H1 (cell line): ENCODE results near the gene FLT1. TPM values are rescaled to one million over a fixed set of nuclear protein-coding genes. Genes with fewer than 3 reads are reported as not detected.

Source experiments
- CTCF ChIA-PET: fragments of 300-600 bp; sonication (Branson Sonifier 250); formaldehyde crosslinking; loops from one replicate; lab custom pipeline; 2021; ENCODE audit not compliant: partially characterized antibody; lab: Charles Lee
- POLR2A ChIA-PET: fragments of 300-600 bp; sonication (Branson Sonifier 250); formaldehyde crosslinking; loops from one replicate; lab custom pipeline; 2021; ENCODE audit warnings: inconsistent platforms; ENCODE audit not compliant: partially characterized antibody; lab: Charles Lee
- DNase-seq, 2 experiments: peaks; one replicate each; pipeline versions ENCODE4 v3.0.0 to v3.0.0-alpha.2; 2010 to 2022; ENCODE audit warnings: low spot score in 2 of 2, low read depth in 1 of 2, mixed read lengths in 1 of 2
- FAIRE-seq: peaks from 2 replicates; lab custom pipeline; 2011; peaks lifted over from hg19 to GRCh38; lab: Jason Lieb, UNC
- H2AFZ ChIP-seq: 2 replicates; pipeline ENCODE4 v1.8.1; 2012; ENCODE audit warnings: low read length, inconsistent platforms
- H2AK5ac ChIP-seq: 2 replicates; pipeline ENCODE4 v1.6.1; 2013; ENCODE audit warnings: low read depth, low read length
- H2BK120ac ChIP-seq: replicated peaks from 2 replicates; pipeline ENCODE3; 2013; ENCODE audit warnings: low read depth, low read length, inconsistent platforms
- H2BK12ac ChIP-seq: 2 replicates; pipeline ENCODE4 v1.6.1; 2013; ENCODE audit warnings: low read depth, low read length
- H2BK15ac ChIP-seq: 2 replicates; pipeline ENCODE4 v1.6.1; 2013; ENCODE audit warnings: low read length
- H2BK20ac ChIP-seq: 2 replicates; pipeline ENCODE4 v1.6.1; 2013; ENCODE audit warnings: low read length
- H2BK5ac ChIP-seq: 2 replicates; pipeline ENCODE4 v1.6.1; 2013; ENCODE audit warnings: low read depth, low read length
- H3K14ac ChIP-seq: 2 replicates; pipeline ENCODE4 v1.6.1; 2013; ENCODE audit warnings: inconsistent platforms; ENCODE audit not compliant: insufficient read length
- H3K18ac ChIP-seq: 2 replicates; pipeline ENCODE4 v1.6.1; 2013; ENCODE audit warnings: low read length; ENCODE audit errors: extremely low read depth
- H3K23ac ChIP-seq: 2 replicates; pipeline ENCODE4 v1.6.1; 2013; ENCODE audit warnings: inconsistent platforms; ENCODE audit not compliant: insufficient read length
- H3K23me2 ChIP-seq: 2 replicates; pipeline ENCODE4 v1.6.1; 2013; ENCODE audit warnings: low read depth, low read length
- H3K27ac ChIP-seq: 2 replicates; pipeline ENCODE4 v1.6.1; 2011; ENCODE audit warnings: low read depth, low read length, inconsistent platforms
- H3K27me3 ChIP-seq, 4 experiments: replicated peaks in 1 of 4; 1 replicate in 1 of 4; 2 replicates in 3 of 4; pipeline versions ENCODE4 v1.6.1 to v1.8.1; 2011 to 2013; ENCODE audit warnings: low read length in 3 of 4, mild to moderate bottlenecking in 3 of 4, inconsistent platforms in 2 of 4, mixed read lengths in 2 of 4, moderate library complexity in 1 of 4; ENCODE audit not compliant: control insufficient read depth in 3 of 4, insufficient read depth in 3 of 4; ENCODE audit errors: extremely low read depth in 1 of 4
- H3K36me3 ChIP-seq, 4 experiments: 2 replicates each; pipeline versions ENCODE4 v1.6.1 to v1.8.1; 2011 to 2013; ENCODE audit warnings: mild to moderate bottlenecking in 4 of 4, low read length in 3 of 4, moderate library complexity in 2 of 4, control low read depth in 1 of 4, inconsistent platforms in 1 of 4; ENCODE audit not compliant: insufficient read depth in 4 of 4, control insufficient read depth in 2 of 4
- H3K4ac ChIP-seq: replicated peaks from 2 replicates; pipeline ENCODE3; 2013; ENCODE audit warnings: low read length, low read depth, mixed read lengths, inconsistent platforms; ENCODE audit not compliant: insufficient read length
- H3K4me1 ChIP-seq, 4 experiments: replicated peaks in 1 of 4; 1 replicate in 1 of 4; 2 replicates in 3 of 4; pipeline versions ENCODE4 v1.6.1 to v1.8.1; 2011 to 2013; ENCODE audit warnings: low read length in 3 of 4, inconsistent platforms in 2 of 4, mixed read lengths in 1 of 4; ENCODE audit not compliant: insufficient read depth in 4 of 4, control insufficient read depth in 3 of 4
- H3K4me2 ChIP-seq, 2 experiments: 2 replicates each; pipeline versions ENCODE4 v1.6.1 to v1.8.1; 2011 to 2013; ENCODE audit warnings: low read depth in 2 of 2, low read length in 2 of 2, control low read depth in 1 of 2, inconsistent platforms in 1 of 2, mild to moderate bottlenecking in 1 of 2; ENCODE audit not compliant: insufficient read depth in 1 of 2
- H3K4me3 ChIP-seq, 4 experiments: fragments of 200-600, 300-600 bp in 1 of 4; sonication (generic), shearing (Covaris generic), sonication (Bioruptor Twin) in 1 of 4; 2 replicates each; pipeline versions ENCODE4 v1.5.1 to v1.8.1; 2011 to 2016; ENCODE audit warnings: low read length in 4 of 4, low read depth in 3 of 4, control low read depth in 2 of 4, inconsistent platforms in 2 of 4, mild to moderate bottlenecking in 2 of 4, mixed read lengths in 1 of 4, moderate library complexity in 1 of 4; ENCODE audit not compliant: insufficient read depth in 2 of 4; ENCODE audit errors: extremely low read depth in 1 of 4
- H3K56ac ChIP-seq: replicated peaks from 2 replicates; pipeline ENCODE3; 2013; ENCODE audit warnings: low read depth, mild to moderate bottlenecking, mixed read lengths, low read length, inconsistent platforms; ENCODE audit not compliant: insufficient read length
- H3K79me1 ChIP-seq: 2 replicates; pipeline ENCODE4 v1.6.1; 2013; ENCODE audit warnings: low read depth, low read length, control low read depth
- H3K79me2 ChIP-seq, 2 experiments: 2 replicates each; pipeline versions ENCODE4 v1.6.1 to v1.8.1; 2012 to 2013; ENCODE audit warnings: low read length in 2 of 2, mild to moderate bottlenecking in 2 of 2, inconsistent platforms in 1 of 2; ENCODE audit not compliant: insufficient read depth in 2 of 2, control insufficient read depth in 1 of 2
- H3K9ac ChIP-seq, 4 experiments: replicated peaks in 1 of 4; 1 replicate in 1 of 4; 2 replicates in 3 of 4; pipeline versions ENCODE4 v1.6.1 to v1.8.1; 2011 to 2013; ENCODE audit warnings: low read depth in 3 of 4, low read length in 3 of 4, control low read depth in 2 of 4, mild to moderate bottlenecking in 2 of 4, moderate library complexity in 2 of 4, inconsistent platforms in 1 of 4; ENCODE audit errors: extremely low read depth in 1 of 4
- H3K9me3 ChIP-seq, 2 experiments: 2 replicates each; pipeline versions ENCODE4 v1.6.1 to v1.8.1; 2012 to 2013; ENCODE audit warnings: mild to moderate bottlenecking in 2 of 2, moderate library complexity in 2 of 2, control low read depth in 1 of 2, inconsistent platforms in 1 of 2, low read depth in 1 of 2, low read length in 1 of 2, mixed read lengths in 1 of 2; ENCODE audit not compliant: insufficient read depth in 2 of 2
- H4K20me1 ChIP-seq, 2 experiments: replicated peaks in 1 of 2; 2 replicates each; pipeline versions ENCODE3 to v1.8.1; 2011 to 2013; ENCODE audit warnings: inconsistent platforms in 2 of 2, low read length in 2 of 2, mild to moderate bottlenecking in 1 of 2; ENCODE audit not compliant: insufficient read depth in 2 of 2, control insufficient read depth in 1 of 2
- H4K5ac ChIP-seq: 2 replicates; pipeline ENCODE4 v1.6.1; 2013; ENCODE audit warnings: low read length, low read depth, mixed read lengths, inconsistent platforms; ENCODE audit not compliant: insufficient read length
- H4K8ac ChIP-seq: 2 replicates; pipeline ENCODE4 v1.8.0; 2013; ENCODE audit warnings: mild to moderate bottlenecking, moderate library complexity, low read length, inconsistent platforms; ENCODE audit not compliant: insufficient read depth; ENCODE audit errors: extremely low read depth
- H4K91ac ChIP-seq: replicated peaks from 2 replicates; pipeline ENCODE3; 2013; ENCODE audit warnings: low read length, mixed read lengths, inconsistent platforms; ENCODE audit not compliant: insufficient read length
- EGR1 ChIP-seq: IDR thresholded peaks from 2 replicates; pipeline ENCODE4 v1.6.1; 2011; ENCODE audit warnings: low read depth, low read length, borderline replicate concordance
- KDM1A ChIP-seq: fragments of 200-600, 300-600 bp; sonication (generic); IDR thresholded peaks from 2 replicates; pipeline ENCODE4 v1.7.1; 2016; ENCODE audit warnings: mild to moderate bottlenecking, low read length, borderline replicate concordance
- SIN3A ChIP-seq, 2 experiments: IDR thresholded peaks in 1 of 2; conservative IDR thresholded peaks in 1 of 2; 2 replicates each; pipeline ENCODE4 v1.6.1; 2011 to 2012; ENCODE audit warnings: low read length in 2 of 2, improper control_type of control experiment in 1 of 2, low read depth in 1 of 2, mild to moderate bottlenecking in 1 of 2
- SP2 ChIP-seq: IDR thresholded peaks from 2 replicates; pipeline ENCODE4 v1.6.1; 2012; ENCODE audit warnings: mild to moderate bottlenecking, low read length, inconsistent platforms
- SRF ChIP-seq: IDR thresholded peaks from 2 replicates; pipeline ENCODE4 v1.6.1; 2011; ENCODE audit warnings: mild to moderate bottlenecking, low read depth, low read length, moderate library complexity
- TAF7 ChIP-seq: optimal IDR thresholded peaks from 2 replicates; pipeline ENCODE3; 2011; ENCODE audit warnings: low read depth, mild to moderate bottlenecking, inconsistent platforms, low read length, moderate library complexity, borderline replicate concordance
- WGBS, 2 experiments: shearing (Covaris generic) in 1 of 2; methylation state at CpG; one replicate each; pipeline versions ENCODE4 v1.1.6 to v1.1.7; 2013 to 2015; ENCODE audit warnings: low lambda C conversion rate in 2 of 2, mixed read lengths in 2 of 2, inconsistent platforms in 1 of 2, low coverage in 1 of 2, missing lambda C conversion rate in 1 of 2; ENCODE audit not compliant: insufficient replicate concordance in 2 of 2, insufficient coverage in 1 of 2, insufficient read length in 1 of 2; ENCODE audit errors: extremely low coverage in 1 of 2, missing lambda C conversion rate in 1 of 2; 5-methylcytosine and 5-hydroxymethylcytosine counted together
- polyA plus RNA-seq, 7 experiments: library from polyadenylated mRNA; depleted of rRNA in 3 of 7; stranded (reverse) in 5 of 7; unstranded in 2 of 7; fragments of >200 nt in 5 of 7; fragments of 200-250 nt in 2 of 7; gene quantifications; 1 replicate in 5 of 7; 2 replicates in 1 of 7; 4 replicates in 1 of 7; pipeline versions ENCODE4 v1.2.1 to v1.2.3, GENCODE V29; 2011 to 2013; ENCODE audit warnings: missing spikeins in 2 of 7, mixed read lengths in 2 of 7
- total RNA-seq: library from RNA; stranded (reverse); fragmentation: NEBNext Ultra II Directional; extraction: Animal tissue kit (Norgen Biotek cat#: 25700); gene quantifications from 2 replicates; pipeline ENCODE4 v1.2.1, GENCODE V29; 2021

Gene FLT1
- total and polyA plus RNA-seq, 2 of the 8 experiments (the other 6 are each of a cell fraction or from before 2014, with no cell fraction given), result 19.7 to 90.2 TPM

- 90% methylated on average over 5 of the region's 5 CpGs; no CpG with 5 or more reads in 1 of the 2 experiments for WGBS, 2 experiments
- no peak for TF ChIP-seq SIN3A (conservative IDR thresholded peaks at IDR 0.05 in 1 of 2, IDR thresholded peaks at IDR 0.05 in 1 of 2; ENCODE audit: low read depth in 1 of 2, low read length in 2 of 2)
- TF ChIP-seq KDM1A, result no peak
- no peak for TF ChIP-seq SRF
- TF ChIP-seq TAF7, result no peak
- TF ChIP-seq EGR1, result no peak
- TF ChIP-seq SP2, result no peak
Observed at GRCh38 chr13:28499609-28500008, 4.7 kb upstream of the FLT1 start.

More at GRCh38 chr13:28499609-28500008, 4.7 kb upstream of the FLT1 start:
- Histone ChIP-seq H3K18ac (no peak overlapping the region), H2BK5ac (no peak overlapping the region), H3K4ac (no peak overlapping the region), H2AFZ (no peak overlapping the region), H3K36me3 (no peaks in the 10 kb centered on the region), H4K5ac (no peak overlapping the region), H3K14ac (no peak overlapping the region), H2AK5ac (no peak overlapping the region), H2BK120ac (no peak overlapping the region), H3K4me3 (no peak overlapping the region), H3K4me2 (no peak overlapping the region), H3K4me1 (peaks cover 5 to 11% (median 8%) of the 10 kb centered on the region in 4 experiments; a peak in 6 of 7 replicates), H3K9ac (no peak overlapping the region), H3K79me2 (peaks cover 0 to 9% of the 10 kb centered on the region in 2 experiments; a peak in 2 of 4 replicates), H4K8ac (no peak overlapping the region), H3K27me3 (peaks cover 0 to 15% (median 11%) of the 10 kb centered on the region in 4 experiments; a peak in 5 of 7 replicates), H3K23me2 (peaks cover 14% of the 10 kb centered on the region), H2BK20ac (no peak overlapping the region), H4K20me1 (no peaks in the 10 kb centered on the region), H3K27ac (no peak overlapping the region), H2BK15ac (no peak overlapping the region), H3K56ac (no peak overlapping the region), H2BK12ac (no peak overlapping the region), H3K79me1 (no peaks in the 10 kb centered on the region), H3K9me3 (no peaks in the 10 kb centered on the region), H3K23ac (no peak overlapping the region), H4K91ac (no peak overlapping the region)
- DNase-seq, result no peak
- ChIA-PET CTCF (no interaction called here), POLR2A (interaction anchor here (1.2 kb wide), 1 partner anchor 31 kb away, joined by 3 read pairs; no protein-coding TSS in a partner anchor)
- FAIRE-seq, result no peak
